Caki2 (cell line): ENCODE measurements around the gene MAT2A. TPM values are rescaled to one million over a fixed set of nuclear protein-coding genes. Genes with fewer than 3 reads are reported as not detected.

Experiments
- DNase-seq: peaks from one replicate; pipeline ENCODE4 v3.0.0-alpha.2; 2015; ENCODE audit warnings: low read depth
- in situ Hi-C: cut with HindIII; loops from 2 replicates; pipeline ENCODE4 v1.10.0; 2016; ENCODE audit warnings: low sequenced_read_pairs, low pct_unique_long_range_greater_than_20kb, mixed read lengths
- total RNA-seq: library from RNA; depleted of rRNA; stranded (reverse); fragments of >200 nt; shearing (Covaris generic); gene quantifications from 2 replicates; pipeline ENCODE4 v1.2.3, GENCODE V29; 2014; ENCODE audit warnings: low replicate concordance; rRNA removed

MAT2A gene
- total RNA-seq, result 56.5 and 59.5 TPM in 2 replicates

DNA sequence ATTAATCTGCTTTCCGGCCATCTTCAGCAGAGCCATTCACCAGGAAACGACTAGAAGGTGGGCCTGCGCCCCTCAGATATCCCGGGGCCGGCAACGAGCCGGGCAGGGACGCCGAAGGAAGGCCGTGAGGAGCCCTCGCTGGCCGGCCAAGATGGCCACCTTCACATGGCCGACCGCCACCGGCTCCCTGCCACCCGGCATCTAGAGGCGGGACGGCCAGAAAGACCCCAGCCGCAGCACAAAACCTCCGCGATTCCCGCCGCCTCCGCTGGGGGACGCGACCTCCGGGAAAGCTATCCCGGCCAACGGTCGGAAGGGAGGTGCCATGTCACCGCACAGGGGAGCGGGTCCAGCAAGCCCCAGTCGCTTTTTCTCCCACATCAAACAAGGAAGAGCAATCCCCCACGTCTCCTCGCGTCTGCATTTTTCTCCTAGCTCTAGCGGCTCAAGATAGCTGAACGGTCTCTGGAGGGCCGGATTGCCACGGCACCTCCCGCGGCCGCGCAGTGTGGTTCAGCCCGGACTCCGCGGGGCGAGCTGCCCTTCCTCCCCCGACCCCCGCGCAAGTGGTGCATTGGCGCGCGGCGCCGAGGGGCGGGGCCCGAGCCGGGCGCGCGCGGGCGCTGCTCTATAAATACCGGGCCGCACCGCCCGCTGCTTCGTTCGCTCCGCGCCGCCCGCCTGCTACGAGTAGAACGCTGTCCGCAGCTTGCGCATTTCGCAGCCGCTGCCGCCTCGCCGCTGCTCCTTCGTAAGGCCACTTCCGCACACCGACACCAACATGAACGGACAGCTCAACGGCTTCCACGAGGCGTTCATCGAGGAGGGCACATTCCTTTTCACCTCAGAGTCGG is at the start of gene MAT2A:
TSS of gene MAT2A (plus strand) at position 662 of the 854 bp plus-strand sequence. CDS start at position 782, 120 bp downstream.
- peak; percentile 96 for DNase-seq
- in situ Hi-C loops, result no loop called here

DNA sequence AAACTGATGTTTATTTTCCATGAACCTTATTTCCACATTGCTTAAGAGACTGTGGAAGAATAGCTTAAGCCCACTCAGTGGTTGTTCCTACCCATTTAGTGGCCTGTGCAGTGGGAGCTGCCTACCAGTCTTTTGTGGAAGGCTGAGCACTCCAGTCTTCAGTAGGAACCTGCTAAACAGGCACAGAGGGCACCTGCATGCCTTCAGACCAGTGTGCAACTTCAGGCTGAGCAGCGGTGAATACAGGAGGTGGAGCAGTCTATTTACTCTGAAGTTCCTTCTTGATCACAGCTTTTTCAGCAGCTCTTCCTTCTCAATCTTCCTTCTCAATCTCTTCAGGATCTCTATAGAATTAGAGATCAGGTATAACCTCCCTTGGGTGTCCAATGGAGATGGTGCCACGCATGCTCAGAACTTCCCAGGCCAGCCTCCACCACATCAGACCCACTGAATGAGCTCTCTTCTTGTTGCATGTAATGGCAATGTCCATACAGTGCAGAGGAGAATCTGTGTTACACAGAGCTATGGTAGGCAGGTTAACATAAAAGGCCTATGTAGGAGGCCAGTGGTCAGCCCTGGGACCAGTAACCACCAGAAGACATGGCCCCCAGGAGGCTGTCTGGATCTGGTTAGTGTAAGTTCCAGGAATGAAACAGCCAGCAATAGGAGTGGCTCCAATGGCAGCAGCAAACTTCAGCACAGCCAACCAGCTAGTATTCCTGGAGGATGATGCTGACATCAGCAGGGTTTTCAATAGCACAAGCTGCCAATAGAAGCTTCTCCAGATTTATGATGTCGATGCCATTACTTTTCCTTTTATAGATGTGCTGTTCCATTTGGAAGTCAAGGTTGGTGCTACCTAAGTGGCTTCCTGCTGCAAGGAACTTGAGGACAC is 47.9 kb upstream of the MAT2A start:
- in situ Hi-C loops, result no loop called here
- no peak for DNase-seq

- no peak for DNase-seq
- in situ Hi-C loops, result no loop called here
These were observed 42.5 kb upstream of the MAT2A start for GRCh38 chr2:85496436-85496835.

- in situ Hi-C loops, result no loop called here
- no peak for DNase-seq
These were observed 40.9 kb upstream of the MAT2A start for GRCh38 chr2:85497944-85498630.

DNA sequence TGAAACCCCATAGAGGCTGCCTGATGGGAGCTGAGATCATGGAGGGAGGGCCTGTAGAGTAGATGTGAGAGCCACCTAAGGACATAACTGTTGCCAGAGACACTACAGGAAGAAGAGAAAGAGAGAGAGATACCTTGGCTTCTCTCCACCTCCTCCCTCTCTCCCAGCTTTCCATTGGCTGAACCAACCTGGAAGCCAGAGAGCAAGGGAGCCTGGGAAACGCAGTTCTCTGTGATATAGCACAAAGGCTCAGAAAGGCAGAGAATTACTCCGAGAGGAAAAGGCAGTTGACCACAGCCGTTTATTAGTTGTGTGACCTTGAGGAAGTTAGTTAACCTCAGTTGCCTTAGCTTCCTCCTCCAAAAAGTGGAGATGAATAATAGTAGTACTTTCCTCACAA is 37.7 kb upstream of the MAT2A start:
- peak; percentile 56 for DNase-seq

DNA sequence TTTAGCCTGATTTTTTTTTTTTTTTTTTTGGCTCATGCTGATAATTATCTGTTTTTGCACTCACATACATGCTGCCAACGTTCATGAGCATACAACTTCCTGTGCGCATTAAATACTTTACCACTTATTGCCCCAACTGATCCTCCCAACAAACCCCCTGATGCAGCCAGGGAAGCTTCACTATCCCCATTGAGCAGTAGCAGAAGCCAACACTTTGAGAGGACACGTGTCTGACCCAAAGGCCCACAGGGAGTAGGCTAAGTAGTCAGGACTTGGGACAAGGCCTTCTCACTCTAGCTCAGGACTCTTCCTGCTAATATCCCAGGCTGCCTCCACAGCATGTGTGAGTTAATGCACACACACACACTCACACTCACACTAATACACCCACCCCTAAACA is 36.2 kb upstream of the MAT2A start:
- in situ Hi-C loops, result no loop called here
- DNase-seq, result no peak

More for the DNA sequence above, 37.7 kb upstream of the MAT2A start:
- in situ Hi-C loops, result no loop called here

GRCh38 chr2:85503168-85503850 is 35.7 kb upstream of the MAT2A start:
- in situ Hi-C loops, result no loop called here
- DNase-seq, result peak; percentile 33

GRCh38 chr2:85503851-85504777 is 34.9 kb upstream of the MAT2A start:
- in situ Hi-C loops, result no loop called here
- DNase-seq, result peak; percentile 94

DNA sequence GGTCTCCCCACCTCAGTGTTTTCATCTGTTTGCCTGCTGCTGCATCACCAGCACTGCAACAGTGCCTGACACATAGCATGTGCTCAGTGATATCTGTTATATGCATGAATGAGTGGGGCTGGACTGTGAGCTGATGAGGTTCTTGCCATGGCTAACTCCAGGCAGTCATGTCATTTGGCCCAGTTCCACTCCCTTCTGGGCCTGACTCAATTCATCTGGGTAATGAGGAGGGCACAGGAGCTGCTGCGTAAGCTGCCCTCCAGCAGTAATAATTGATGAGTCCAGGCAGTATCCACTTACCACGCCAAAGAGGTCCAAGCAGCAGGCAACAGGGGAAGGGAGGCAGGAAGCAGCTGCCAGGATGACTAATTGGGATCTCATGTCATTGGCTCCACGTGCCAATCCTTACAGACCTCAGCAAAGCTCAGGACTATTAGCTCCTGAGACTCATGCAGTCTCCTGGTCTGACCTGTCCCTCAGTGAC is 34.1 kb upstream of the MAT2A start:
- peak; percentile 100 for DNase-seq
- in situ Hi-C loops, result no loop called here

DNA sequence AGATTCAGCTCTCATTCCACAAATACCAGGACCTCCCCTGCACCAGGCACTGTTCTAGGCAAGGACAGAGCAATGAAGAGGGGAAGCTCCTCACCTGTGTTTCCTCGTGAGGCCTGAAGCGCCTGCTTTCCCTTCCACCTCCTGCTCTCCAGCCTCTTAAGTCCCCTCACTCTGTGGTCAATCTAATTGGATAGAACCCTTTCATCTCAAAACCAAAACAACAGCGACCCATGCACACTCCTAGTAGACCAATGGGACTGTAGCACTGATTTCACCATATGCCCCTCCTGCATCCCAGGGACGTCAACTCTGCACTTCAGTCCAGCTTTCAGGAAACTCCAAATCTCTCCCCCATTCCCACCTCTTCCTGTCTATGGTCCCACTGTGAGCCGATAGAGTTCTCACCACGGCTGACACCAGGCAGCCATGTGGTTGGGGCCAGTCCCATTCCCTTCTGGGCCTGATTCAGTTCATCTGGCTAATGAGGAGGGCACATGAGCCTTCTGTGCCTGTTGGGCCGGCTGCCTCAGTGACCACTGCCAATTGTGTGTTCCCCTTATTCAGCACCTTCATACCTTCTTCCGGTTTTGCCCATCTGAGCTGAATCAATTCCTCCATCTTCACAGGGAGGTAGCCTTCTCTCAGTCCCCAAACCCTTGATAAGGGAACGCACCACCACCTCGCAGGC is 33.3 kb upstream of the MAT2A start:
- in situ Hi-C loops, result no loop called here
- DNase-seq, result no peak

DNA sequence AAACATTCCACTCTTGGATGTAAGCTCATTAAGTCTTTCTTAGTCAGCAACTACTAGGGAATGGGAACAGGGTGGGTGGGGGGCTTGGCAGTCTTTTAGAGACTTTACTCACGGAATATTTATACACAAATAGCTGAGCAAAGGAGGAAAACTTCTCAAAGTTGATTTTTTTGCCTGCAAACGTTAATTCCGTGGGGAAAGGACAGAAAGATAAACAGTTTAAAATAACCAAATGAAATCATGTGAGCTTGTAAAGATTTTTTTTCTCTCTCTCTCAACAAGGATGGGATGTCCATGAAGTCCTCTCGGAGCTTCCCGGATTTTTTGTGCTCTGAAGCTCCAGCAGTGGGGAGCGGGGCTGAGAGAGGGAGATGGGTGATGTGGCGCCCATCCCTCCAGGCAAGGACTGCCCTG is 32.2 kb upstream of the MAT2A start:
- in situ Hi-C loops, result no loop called here
- no peak for DNase-seq

DNA sequence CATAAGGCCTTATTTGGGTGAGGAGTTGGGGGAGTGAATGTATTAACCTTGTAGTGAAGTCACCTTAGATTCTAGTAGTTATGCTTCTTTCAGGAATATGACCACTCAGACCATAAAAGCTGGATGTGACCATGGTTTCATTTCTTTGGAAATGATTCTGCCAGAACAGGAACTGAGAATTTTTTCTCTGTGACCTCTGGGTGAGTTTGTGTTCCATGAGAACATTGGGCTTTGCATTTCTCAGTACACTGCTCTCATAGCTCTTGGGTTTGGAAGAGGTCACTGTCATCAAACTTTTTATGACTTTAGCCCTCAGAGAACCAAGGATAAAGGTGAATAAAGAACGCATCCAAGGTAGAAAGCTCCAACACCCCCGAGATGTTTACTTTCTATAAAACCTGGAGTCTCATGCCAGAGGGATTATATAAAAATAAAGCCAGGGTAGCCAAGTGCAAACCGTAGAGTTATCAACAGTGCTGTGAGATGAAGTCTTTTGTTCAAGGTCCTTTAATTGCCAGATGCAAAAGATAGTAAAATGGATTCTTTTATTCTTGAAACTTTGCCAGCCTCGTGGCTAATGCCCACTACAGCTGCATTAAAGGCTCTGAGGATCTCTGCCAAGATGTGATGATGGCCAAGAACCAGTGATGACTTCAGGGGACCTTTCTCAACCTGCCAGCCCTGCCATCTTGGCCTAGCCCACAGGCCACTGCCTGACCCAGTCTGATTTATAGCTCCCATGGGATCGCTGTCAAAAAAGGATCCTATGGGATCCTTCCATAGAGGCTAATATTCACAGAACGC is 27.8 kb upstream of the MAT2A start:
- in situ Hi-C loops, result no loop called here

DNA sequence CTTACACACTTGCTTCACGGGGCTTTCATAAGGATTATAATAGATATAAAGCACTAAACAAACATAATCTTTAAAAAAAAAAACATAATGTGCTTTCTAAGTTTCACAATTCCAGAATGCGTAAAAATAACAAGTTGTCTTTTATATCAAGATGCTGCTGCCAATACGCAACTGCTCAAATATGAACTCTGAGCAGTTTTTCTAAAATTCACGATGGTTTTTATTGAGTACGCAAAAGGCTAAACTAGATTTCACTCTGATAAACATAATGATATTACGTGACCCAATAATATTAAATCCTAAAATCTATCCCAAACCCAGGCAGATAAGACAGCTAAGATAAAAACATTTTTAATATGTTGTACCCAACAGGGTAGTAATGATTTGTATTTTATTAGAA is 24.6 kb upstream of the MAT2A start:
- in situ Hi-C loops, result no loop called here
- no peak for DNase-seq

More for the DNA sequence above, 27.8 kb upstream of the MAT2A start:
- DNase-seq, result no peak

DNA sequence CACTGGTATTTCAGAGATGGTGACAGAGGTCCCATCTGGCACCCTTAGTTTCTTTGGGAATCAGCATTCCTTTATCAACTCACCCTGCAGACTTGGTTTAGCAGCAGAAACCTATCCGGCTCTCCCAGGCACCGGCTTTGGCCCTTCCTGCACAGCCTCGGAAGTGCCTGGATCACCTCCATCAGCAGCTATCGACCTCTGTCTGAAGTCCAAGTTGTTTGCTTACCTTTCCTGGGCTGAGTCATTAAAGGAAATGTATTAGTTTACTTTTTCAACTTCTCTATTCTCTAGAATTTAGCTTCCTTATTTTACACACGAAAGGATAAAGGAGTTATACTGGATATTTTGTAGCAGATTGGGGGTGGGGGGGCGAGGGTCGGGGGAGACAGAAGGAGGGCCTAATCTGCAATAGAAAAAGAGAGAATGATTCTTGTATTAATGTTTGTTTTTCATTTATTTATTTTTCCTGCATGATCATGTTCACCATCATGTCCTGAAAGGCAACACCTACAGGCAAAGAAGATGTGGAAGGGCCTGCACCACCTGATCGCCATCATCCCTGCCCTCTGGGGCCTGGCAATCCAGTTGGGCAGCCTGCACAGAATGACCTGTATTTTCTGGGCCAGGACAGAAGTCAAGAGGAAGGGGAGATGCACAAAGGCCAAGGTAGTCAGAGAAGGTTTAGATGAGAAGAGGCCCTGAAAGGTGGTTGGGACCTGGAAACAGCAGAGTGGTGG is 22.1 kb upstream of the MAT2A start:
- in situ Hi-C loops, result no loop called here
- DNase-seq, result no peak

GRCh38 chr2:85522090-85522647 is 16.8 kb upstream of the MAT2A start:
- in situ Hi-C loops, result no loop called here
- no peak for DNase-seq
